ENCODE data around the gene DIP2B.

The DIP2B gene

DNA sequence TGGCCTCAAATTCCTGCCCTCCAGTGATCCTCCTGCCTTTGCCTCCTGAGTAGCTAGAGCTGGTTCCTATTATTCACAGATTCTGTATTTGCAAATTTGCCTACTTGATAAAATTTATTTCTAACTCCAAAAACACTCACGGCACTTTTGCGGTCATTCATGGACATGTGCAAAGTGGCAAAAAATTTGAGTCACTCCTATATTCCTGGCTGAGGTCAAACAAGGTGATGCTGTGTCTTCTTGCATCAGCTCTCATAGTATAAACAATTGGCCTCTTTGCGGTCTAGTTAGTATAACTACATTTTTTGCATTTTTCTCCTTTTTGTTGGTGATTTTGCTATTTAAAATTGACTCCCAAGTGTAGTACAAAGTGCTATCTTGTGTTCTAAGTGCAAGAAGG, 283.8 kb downstream of the DIP2B start:
- H3K4me1 Mint-ChIP-seq (ENCODE audit: low read depth) = peaks cover 12% of the 10 kb centered on the region
- no peak overlapping the region for H3K4me3 Mint-ChIP-seq
- H3K9me3 Mint-ChIP-seq = no peaks in the 10 kb centered on the region
- H3K27me3 Mint-ChIP-seq (ENCODE audit: low read depth) = no peaks in the 10 kb centered on the region
- DNase-seq (ENCODE audit: low spot score) = no peak
- no peak overlapping the region for H3K27ac Mint-ChIP-seq
- peaks cover 43% of the 10 kb centered on the region for H3K36me3 Mint-ChIP-seq (ENCODE audit: low read depth)

DNA sequence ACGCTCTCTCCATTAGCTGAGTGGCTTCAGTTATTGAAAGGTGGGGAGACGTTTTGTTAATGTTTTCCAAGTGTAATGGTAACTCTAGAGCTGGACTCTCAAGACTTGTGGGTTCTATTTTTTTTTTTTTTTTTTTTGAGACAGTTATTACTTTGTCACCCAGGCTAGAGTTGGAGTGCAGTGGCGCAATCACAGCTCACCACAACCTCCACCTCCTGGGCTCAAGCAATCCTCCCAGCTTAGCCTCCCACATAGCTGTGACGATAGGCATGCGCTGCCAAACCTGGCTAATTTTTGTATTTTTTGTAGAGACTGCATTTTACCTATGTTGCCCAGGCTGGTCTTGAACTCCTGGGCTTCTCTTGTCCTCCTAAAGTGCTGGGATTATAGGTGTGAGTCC, 285.3 kb downstream of the DIP2B start:
- Mint-ChIP-seq H3K27me3 (ENCODE audit: low read depth) (no peaks in the 10 kb centered on the region), H3K4me3 (no peak overlapping the region), H3K36me3 (ENCODE audit: low read depth) (peaks cover 38% of the 10 kb centered on the region), H3K27ac (no peak overlapping the region), H3K4me1 (ENCODE audit: low read depth) (peaks cover 6% of the 10 kb centered on the region), H3K9me3 (no peaks in the 10 kb centered on the region)
- DNase-seq (ENCODE audit: low spot score) = no peak

Data from T-helper 2 cell treated with Interferon-gamma antibody and Interleukin-4, amounts not matched to agents 5 μg/mL and 100 μg/mL, for 36 hours (primary cell).